ENCODE data around the gene RBM43. TPM values are rescaled to one million over a fixed set of nuclear protein-coding genes. Genes with fewer than 3 reads are reported as not detected.

The RBM43 gene
- total RNA-seq, 2 experiments from 2014 or later = 5.1 to 8.3 TPM

- H3K9me3 Mint-ChIP-seq (ENCODE audit: low read depth) = no peaks in the 10 kb centered on the region
- peaks cover 8% of the 10 kb centered on the region for H3K36me3 Mint-ChIP-seq
- CTCF ChIA-PET = interaction anchor here (1.1 to 2.2 kb wide), 3 partner anchors 8 to 28 kb away, joined by 3 to 12 read pairs (median 7); partner anchors contain the start of gene NMI
- peak overlapping the region; percentile 82 for H3K4me3 Mint-ChIP-seq
- H3K4me1 Mint-ChIP-seq = peaks cover 24% of the 10 kb centered on the region
- ATAC-seq (peak; percentile 5), DNase-seq (no peak)
- no peaks in the 10 kb centered on the region for H3K27me3 Mint-ChIP-seq
- H3K27ac Mint-ChIP-seq = peak overlapping the region; percentile 97
These were observed 271 bp upstream of the RBM43 start for GRCh38 chr2:151261977-151262291.

DNA sequence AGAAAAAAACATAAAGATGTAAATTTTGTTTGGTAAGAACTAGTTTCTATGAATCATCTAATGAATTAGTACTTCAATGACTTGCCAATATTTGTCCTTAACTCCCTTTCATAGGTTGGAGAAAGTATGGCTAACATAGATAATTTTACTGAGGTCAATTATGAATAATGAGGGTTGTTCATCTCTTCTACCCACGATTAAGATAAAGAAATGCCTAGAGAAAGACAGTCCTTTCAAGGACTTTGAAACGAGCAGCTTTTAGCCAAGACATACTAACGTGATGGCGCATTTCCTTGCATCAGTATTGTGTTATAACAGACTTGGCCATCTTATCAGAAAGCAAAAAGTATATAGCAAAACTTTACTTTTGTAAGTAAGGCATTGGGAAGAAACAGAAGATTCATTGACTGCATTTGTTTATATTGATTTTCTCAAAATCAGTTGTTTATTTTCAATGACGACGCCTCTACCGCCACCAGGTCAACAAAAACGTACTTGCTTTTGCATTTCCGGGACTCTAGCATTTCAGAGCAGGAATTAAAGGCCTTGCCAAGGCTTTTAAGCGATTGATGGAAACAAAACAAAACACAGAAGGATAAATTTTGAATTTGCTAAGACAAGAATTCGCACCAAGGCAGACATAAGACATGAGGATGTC, 961 bp downstream of the RBM43 start:
- ATAC-seq = peak; percentile 2
- Mint-ChIP-seq H3K36me3 (peaks cover 5% of the 10 kb centered on the region), H3K27me3 (no peaks in the 10 kb centered on the region), H3K27ac (peak overlapping the region; percentile 97), H3K4me1 (peaks cover 24% of the 10 kb centered on the region), H3K4me3 (peak overlapping the region; percentile 82), H3K9me3 (ENCODE audit: low read depth) (no peaks in the 10 kb centered on the region)
- DNase-seq = no peak
- CTCF ChIA-PET = interaction anchor here (1.6 to 2.2 kb wide), 2 partner anchors 22 to 29 kb away, joined by 7 to 12 read pairs; partner anchors contain the start of gene NMI

DNA sequence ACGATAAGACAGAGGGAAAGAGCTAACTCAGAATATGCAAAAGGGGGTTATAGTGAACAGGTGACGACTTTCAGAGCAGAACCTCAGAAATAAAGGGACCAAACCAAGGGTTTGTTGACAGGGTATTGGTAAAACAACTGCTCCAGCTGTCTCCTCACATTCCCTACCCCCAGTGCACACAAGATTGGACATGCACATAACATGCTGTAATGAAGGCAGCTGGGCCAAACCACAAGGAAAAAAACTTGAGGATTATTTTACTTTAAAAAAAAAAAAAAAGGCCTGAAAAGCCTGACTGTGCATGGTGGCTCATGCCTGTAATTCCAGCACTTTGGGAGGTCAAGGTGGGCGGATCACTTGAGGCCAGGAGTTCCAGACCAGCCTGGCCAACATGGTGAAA, 3.5 kb downstream of the RBM43 start:
- H3K4me3 Mint-ChIP-seq = no peak overlapping the region
- H3K36me3 Mint-ChIP-seq = peaks cover 20% of the 10 kb centered on the region
- DNase-seq = no peak
- H3K4me1 Mint-ChIP-seq = peaks cover 24% of the 10 kb centered on the region
- CTCF ChIA-PET = interaction anchor here (0.7 kb wide), 1 partner anchor 179 kb away, joined by 3 read pairs; no protein-coding TSS in a partner anchor
- no peaks in the 10 kb centered on the region for H3K27me3 Mint-ChIP-seq
- no peak overlapping the region for H3K27ac Mint-ChIP-seq
- no peak for ATAC-seq
- H3K9me3 Mint-ChIP-seq (ENCODE audit: low read depth) = no peaks in the 10 kb centered on the region

- Mint-ChIP-seq H3K27me3 (no peaks in the 10 kb centered on the region), H3K4me1 (no peaks in the 10 kb centered on the region), H3K36me3 (peaks cover 62% of the 10 kb centered on the region), H3K9me3 (ENCODE audit: low read depth) (peaks cover 9% of the 10 kb centered on the region), H3K27ac (no peak overlapping the region), H3K4me3 (no peak overlapping the region)
- CTCF ChIA-PET = no interaction called here
- ATAC-seq = no peak
- DNase-seq = no peak
These were observed 9.0 kb downstream of the RBM43 start for GRCh38 chr2:151252646-151253045.

GRCh38 chr2:151251012-151251411, 10.7 kb downstream of the RBM43 start:
- H3K27ac Mint-ChIP-seq = no peak overlapping the region
- CTCF ChIA-PET = no interaction called here
- ATAC-seq = no peak

DNA sequence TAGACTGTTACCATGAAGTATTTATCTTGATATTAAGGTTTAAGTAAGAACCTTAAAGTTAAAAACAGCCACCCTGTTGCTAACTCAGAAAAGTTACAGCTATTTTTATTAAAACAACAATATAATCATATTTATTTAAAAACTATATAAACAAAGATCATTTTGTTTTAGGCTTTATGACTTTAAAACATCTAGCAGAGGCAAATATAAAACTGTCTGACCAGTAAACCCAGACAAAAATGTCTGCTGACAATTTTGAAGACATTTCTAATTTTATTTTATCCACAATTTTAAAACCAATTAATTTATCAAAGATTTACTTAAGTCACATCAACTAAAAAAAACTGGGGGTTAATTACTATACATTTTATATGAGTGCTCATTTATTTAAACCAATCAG, 14.2 kb downstream of the RBM43 start:
- H3K36me3 Mint-ChIP-seq = peaks cover 40% of the 10 kb centered on the region
- ATAC-seq (no peak), DNase-seq (no peak)
- no peak overlapping the region for H3K4me3 Mint-ChIP-seq
- no peaks in the 10 kb centered on the region for H3K4me1 Mint-ChIP-seq
- H3K27me3 Mint-ChIP-seq = no peaks in the 10 kb centered on the region
- peaks cover 11% of the 10 kb centered on the region for H3K9me3 Mint-ChIP-seq (ENCODE audit: low read depth)
- CTCF ChIA-PET = no interaction called here
- H3K27ac Mint-ChIP-seq = no peak overlapping the region

More at GRCh38 chr2:151251012-151251411, 10.7 kb downstream of the RBM43 start:
- Mint-ChIP-seq H3K4me3 (no peak overlapping the region), H3K9me3 (ENCODE audit: low read depth) (peaks cover 9% of the 10 kb centered on the region), H3K27me3 (no peaks in the 10 kb centered on the region), H3K4me1 (no peaks in the 10 kb centered on the region), H3K36me3 (peaks cover 59% of the 10 kb centered on the region)
- DNase-seq = no peak

DNA sequence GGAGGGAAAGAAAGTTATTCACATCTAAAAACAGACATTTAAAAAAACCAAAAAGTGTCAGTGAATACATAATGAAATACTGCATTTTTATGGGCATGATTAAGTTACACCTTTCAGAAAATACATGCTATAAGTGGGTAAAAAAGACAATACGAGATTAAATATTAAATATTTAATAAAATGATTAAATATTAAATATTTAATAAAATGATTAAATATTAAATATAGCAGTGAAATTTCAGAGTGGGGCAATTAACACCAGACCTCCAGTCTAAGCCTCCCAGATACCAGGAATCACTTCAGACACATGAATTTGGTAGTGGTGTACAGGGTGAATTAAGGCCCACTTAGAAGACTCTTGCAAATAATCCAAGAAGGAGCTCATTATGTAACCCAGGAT, 15.5 kb downstream of the RBM43 start:
- H3K27me3 Mint-ChIP-seq = no peaks in the 10 kb centered on the region
- H3K4me1 Mint-ChIP-seq = no peaks in the 10 kb centered on the region
- CTCF ChIA-PET = no interaction called here
- DNase-seq = no peak
- no peak overlapping the region for H3K27ac Mint-ChIP-seq
- H3K4me3 Mint-ChIP-seq = no peak overlapping the region
- peaks cover 11% of the 10 kb centered on the region for H3K9me3 Mint-ChIP-seq (ENCODE audit: low read depth)
- peaks cover 27% of the 10 kb centered on the region for H3K36me3 Mint-ChIP-seq
- no peak for ATAC-seq

- H3K4me1 Mint-ChIP-seq = no peaks in the 10 kb centered on the region
- H3K9me3 Mint-ChIP-seq (ENCODE audit: low read depth) = peaks cover 2% of the 10 kb centered on the region
- CTCF ChIA-PET = no interaction called here
- DNase-seq (no peak), ATAC-seq (no peak)
- no peak overlapping the region for H3K27ac Mint-ChIP-seq
- H3K27me3 Mint-ChIP-seq = no peaks in the 10 kb centered on the region
- no peak overlapping the region for H3K4me3 Mint-ChIP-seq
- H3K36me3 Mint-ChIP-seq = peaks cover 6% of the 10 kb centered on the region
These were observed 18.2 kb downstream of the RBM43 start for GRCh38 chr2:151243468-151243867.

- CTCF ChIA-PET = no interaction called here
- H3K27me3 Mint-ChIP-seq = no peaks in the 10 kb centered on the region
- DNase-seq = no peak
- no peak for ATAC-seq
- H3K4me1 Mint-ChIP-seq = no peaks in the 10 kb centered on the region
- H3K4me3 Mint-ChIP-seq = no peak overlapping the region
- H3K27ac Mint-ChIP-seq = no peak overlapping the region
- no peaks in the 10 kb centered on the region for H3K36me3 Mint-ChIP-seq
- H3K9me3 Mint-ChIP-seq (ENCODE audit: low read depth) = peaks cover 2% of the 10 kb centered on the region
These were observed 20.4 kb downstream of the RBM43 start for GRCh38 chr2:151241224-151241623.

GRCh38 chr2:151240433-151240832, 21.2 kb downstream of the RBM43 start:
- no peaks in the 10 kb centered on the region for H3K4me1 Mint-ChIP-seq
- H3K9me3 Mint-ChIP-seq (ENCODE audit: low read depth) = no peaks in the 10 kb centered on the region
- H3K4me3 Mint-ChIP-seq = no peak overlapping the region
- DNase-seq = no peak
- ATAC-seq = no peak
- no peak overlapping the region for H3K27ac Mint-ChIP-seq
- CTCF ChIA-PET = interaction anchor here (0.9 to 1.3 kb wide), 2 partner anchors 9 to 103 kb away, joined by 4 to 5 read pairs; no protein-coding TSS in a partner anchor
- H3K27me3 Mint-ChIP-seq = peaks cover under 1% of the 10 kb centered on the region
- no peaks in the 10 kb centered on the region for H3K36me3 Mint-ChIP-seq

DNA sequence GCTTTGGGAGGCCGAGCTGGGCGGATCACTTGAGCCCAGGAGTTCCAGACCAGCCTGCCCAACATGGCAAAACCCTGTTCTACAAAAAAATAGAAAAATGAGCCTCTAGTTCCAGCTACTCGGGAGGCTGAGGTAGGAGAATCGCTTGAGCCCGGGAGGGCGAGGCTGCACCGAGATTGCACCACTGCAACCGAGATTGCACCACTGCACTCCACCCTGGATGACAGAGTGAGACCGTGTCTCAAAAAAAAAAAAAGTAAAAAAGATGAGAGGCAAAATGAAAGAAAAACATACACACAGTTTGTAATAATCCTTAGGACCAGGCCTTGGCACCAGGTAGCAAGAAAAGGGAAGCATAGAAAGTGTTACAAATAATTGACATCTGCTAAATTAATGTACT, 22.0 kb downstream of the RBM43 start:
- H3K4me3 Mint-ChIP-seq = no peak overlapping the region
- H3K4me1 Mint-ChIP-seq = no peaks in the 10 kb centered on the region

GRCh38 chr2:151238527-151239487, 22.9 kb downstream of the RBM43 start:
- H3K27ac Mint-ChIP-seq = no peak overlapping the region
- H3K9me3 Mint-ChIP-seq (ENCODE audit: low read depth) = no peaks in the 10 kb centered on the region
- CTCF ChIA-PET = interaction anchor here (0.5 to 1.7 kb wide), 17 partner anchors 10 to 1652 kb away, joined by 3 to 13 read pairs (median 4); partner anchors contain the start of gene RBM43
- no peak overlapping the region for H3K4me3 Mint-ChIP-seq
- ATAC-seq (peak; percentile 39), DNase-seq (peak; percentile 53)
- H3K36me3 Mint-ChIP-seq = no peaks in the 10 kb centered on the region
- no peaks in the 10 kb centered on the region for H3K4me1 Mint-ChIP-seq
- peaks cover 7% of the 10 kb centered on the region for H3K27me3 Mint-ChIP-seq

More for the DNA sequence above, 22.0 kb downstream of the RBM43 start:
- no peak for DNase-seq
- Mint-ChIP-seq H3K36me3 (no peaks in the 10 kb centered on the region), H3K27me3 (peaks cover 7% of the 10 kb centered on the region), H3K9me3 (ENCODE audit: low read depth) (no peaks in the 10 kb centered on the region), H3K27ac (no peak overlapping the region)
- ATAC-seq = no peak
- CTCF ChIA-PET = interaction anchor here (0.5 to 1.7 kb wide), 13 partner anchors 9 to 1653 kb away, joined by 3 to 13 read pairs (median 4); partner anchors contain the start of gene RBM43

GRCh38 chr2:151237422-151238025, 24.1 kb downstream of the RBM43 start:
- CTCF ChIA-PET = interaction anchor here (1.0 to 1.5 kb wide), 2 partner anchors 12 to 16 kb away, joined by 3 read pairs; no protein-coding TSS in a partner anchor
- no peak overlapping the region for H3K4me3 Mint-ChIP-seq
- H3K27ac Mint-ChIP-seq = no peak overlapping the region
- DNase-seq (no peak), ATAC-seq (no peak)
- H3K4me1 Mint-ChIP-seq = no peaks in the 10 kb centered on the region
- H3K9me3 Mint-ChIP-seq (ENCODE audit: low read depth) = no peaks in the 10 kb centered on the region
- no peaks in the 10 kb centered on the region for H3K36me3 Mint-ChIP-seq
- peaks cover 9% of the 10 kb centered on the region for H3K27me3 Mint-ChIP-seq

All from activated CD8-positive, alpha-beta memory T cell treated with anti-CD3 and anti-CD28 coated beads, Interleukin-2, amount 10 ng/mL, durations not matched to agents 7 days and 5 days (primary cell).